DOHH2 (cell line): ENCODE data around the gene RPL13A.

ENCODE experiments used
- H3F3A ChIP-seq: fragments of 200-600 bp; sonication (generic), shearing (Covaris generic); 2 replicates; pipeline ENCODE4 v1.6.0; 2016; ENCODE audit warnings: antibody characterized with exemption, mild to moderate bottlenecking; ENCODE audit not compliant: control insufficient read depth, insufficient read depth
- H3K27ac ChIP-seq: fragments of 200-600 bp; sonication (generic); 2 replicates; pipeline ENCODE4 v1.5.1; 2014; ENCODE audit warnings: low read depth, mild to moderate bottlenecking, low read length, moderate library complexity
- H3K27me3 ChIP-seq: fragments of 200-600 bp; sonication (generic); 2 replicates; pipeline ENCODE4 v1.6.1; 2014; ENCODE audit warnings: mild to moderate bottlenecking, low read length, mixed read lengths; ENCODE audit not compliant: control insufficient read depth
- H3K36me3 ChIP-seq: fragments of 200-600 bp; sonication (generic); 2 replicates; pipeline ENCODE4 v1.6.1; 2014; ENCODE audit warnings: mild to moderate bottlenecking, low read length, moderate library complexity, mixed read lengths; ENCODE audit not compliant: control insufficient read depth
- H3K4me1 ChIP-seq: fragments of 200-600 bp; sonication (generic); 2 replicates; pipeline ENCODE4 v1.6.1; 2014; ENCODE audit warnings: mild to moderate bottlenecking, low read length, mixed read lengths; ENCODE audit not compliant: control insufficient read depth
- H3K4me2 ChIP-seq: fragments of 200-600 bp; sonication (generic); 2 replicates; pipeline ENCODE4 v1.6.0; 2014; ENCODE audit warnings: mild to moderate bottlenecking, low read length, moderate library complexity
- H3K4me3 ChIP-seq: fragments of 200-600 bp; sonication (generic); 2 replicates; pipeline ENCODE4 v1.5.1; 2014; ENCODE audit warnings: mild to moderate bottlenecking, low read length, mixed read lengths
- H3K79me2 ChIP-seq: fragments of 200-600 bp; sonication (generic); 2 replicates; pipeline ENCODE4 v1.6.1; 2014; ENCODE audit warnings: mild to moderate bottlenecking, low read length, mixed read lengths; ENCODE audit not compliant: control insufficient read depth
- H3K9me2 ChIP-seq: fragments of 200-600 bp; sonication (generic); replicated peaks from 2 replicates; pipeline ENCODE4 v1.6.1; 2014; ENCODE audit warnings: mild to moderate bottlenecking, low read length, mixed read lengths; ENCODE audit not compliant: control insufficient read depth
- H3K9me3 ChIP-seq: fragments of 200-600 bp; sonication (generic); 2 replicates; pipeline ENCODE4 v1.6.1; 2014; ENCODE audit warnings: antibody characterized with exemption, low read length, mixed read lengths; ENCODE audit not compliant: control insufficient read depth, insufficient read depth
- H4K20me1 ChIP-seq: fragments of 200-600 bp; sonication (generic); 2 replicates; pipeline ENCODE4 v1.6.0; 2014; ENCODE audit warnings: low read depth, mild to moderate bottlenecking, antibody characterized with exemption, low read length, moderate library complexity; ENCODE audit not compliant: control insufficient read depth, insufficient read depth
- CTCF ChIP-seq: fragments of 200-600 bp; sonication (generic); IDR thresholded peaks from one replicate; pipeline ENCODE4 v1.5.1; 2014; ENCODE audit warnings: antibody characterized with exemption, mild to moderate bottlenecking, low read depth, low read length; ENCODE audit not compliant: poor library complexity, severe bottlenecking
- EZH2phosphoT487 ChIP-seq: fragments of 200-600 bp; sonication (generic); IDR thresholded peaks from 2 replicates; pipeline ENCODE4 v1.6.1; 2017; ENCODE audit warnings: borderline replicate concordance, mild to moderate bottlenecking, antibody characterized with exemption, low read length, moderate library complexity, mixed read lengths

The RPL13A gene

DNA sequence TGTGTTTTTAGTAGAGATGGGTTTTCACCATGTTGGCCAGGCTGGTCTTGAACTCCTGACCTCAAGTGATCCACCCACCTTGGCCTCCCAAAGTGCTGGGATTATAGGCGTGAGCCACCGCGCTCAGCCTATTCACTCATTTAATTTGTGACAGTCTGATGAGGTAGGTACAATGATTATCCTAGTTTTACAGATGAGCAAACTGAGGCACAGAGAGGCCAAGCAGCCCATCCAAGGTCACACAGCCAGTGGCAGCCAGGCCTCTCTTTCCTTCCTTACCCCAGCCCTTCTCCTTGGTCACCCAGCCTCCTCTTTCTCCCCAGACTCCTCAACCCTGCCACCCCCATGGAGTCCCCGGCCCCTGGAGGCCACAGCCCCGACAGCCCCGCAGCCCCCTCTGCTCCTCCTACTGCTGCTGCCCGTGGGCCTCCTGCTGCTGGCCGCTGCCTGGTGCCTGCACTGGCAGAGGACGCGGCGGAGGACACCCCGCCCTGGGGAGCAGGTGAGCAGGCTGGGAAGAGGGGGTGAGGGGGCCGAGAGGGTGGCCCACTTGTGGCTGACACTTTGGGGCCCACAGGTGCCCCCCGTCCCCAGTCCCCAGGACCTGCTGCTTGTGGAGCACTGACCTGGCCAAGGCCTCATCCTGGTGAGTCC lies 7.3 kb upstream of the RPL13A start:
- Histone ChIP-seq H3K4me3 (no peak overlapping the region), H3F3A (no peaks in the 10 kb centered on the region), H3K79me2 (no peaks in the 10 kb centered on the region), H4K20me1 (no peaks in the 10 kb centered on the region), H3K9me2 (no peaks in the 10 kb centered on the region), H3K36me3 (no peaks in the 10 kb centered on the region), H3K4me1 (peaks cover 3% of the 10 kb centered on the region; the same call in 1 of the 2 replicates), H3K9me3 (no peaks in the 10 kb centered on the region), H3K27ac (no peak overlapping the region), H3K4me2 (no peak overlapping the region), H3K27me3 (no peaks in the 10 kb centered on the region)
- TF ChIP-seq CTCF (no peak), EZH2phosphoT487 (no peak)

GRCh38 chr19:49481020-49481683 lies 6.3 kb upstream of the RPL13A start:
- Histone ChIP-seq H3K4me3 (no peak overlapping the region), H3K27ac (no peak overlapping the region), H4K20me1 (no peaks in the 10 kb centered on the region), H3K36me3 (no peaks in the 10 kb centered on the region), H3K9me2 (no peaks in the 10 kb centered on the region), H3K79me2 (no peaks in the 10 kb centered on the region), H3F3A (no peaks in the 10 kb centered on the region), H3K27me3 (no peaks in the 10 kb centered on the region), H3K9me3 (no peaks in the 10 kb centered on the region), H3K4me2 (no peak overlapping the region), H3K4me1 (0 out of 2 replicates have a peak, but pooled peaks cover under 1% of the 10 kb centered on the region)
- TF ChIP-seq EZH2phosphoT487 (no peak), CTCF (no peak)

DNA sequence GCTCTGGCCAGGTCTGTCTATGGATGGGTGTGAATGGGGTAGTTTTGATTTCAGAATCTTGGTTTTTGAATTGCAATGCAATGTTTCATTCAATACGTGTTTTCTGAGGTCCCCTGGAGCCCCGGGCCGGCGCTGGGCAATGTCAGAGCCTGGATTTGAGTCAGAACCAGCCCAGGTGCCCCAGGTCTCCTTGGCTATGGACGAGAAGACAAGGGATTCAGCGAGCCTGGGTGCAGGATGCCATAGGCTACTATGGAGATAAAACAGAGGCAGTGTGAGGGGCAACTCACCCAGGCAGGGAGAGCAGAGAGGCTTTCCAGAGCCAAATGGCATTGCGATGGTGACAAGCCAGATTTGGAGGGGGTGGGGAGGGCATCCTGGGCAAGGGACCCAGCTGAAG lies 1.2 kb upstream of the RPL13A start:
- Histone ChIP-seq H3K27ac (no peak overlapping the region), H3K4me2 (peak overlapping the region; percentile 60; the same call in 1 of the 2 replicates)

More for the DNA sequence above, 1.2 kb upstream of the RPL13A start:
- Histone ChIP-seq H3K79me2 (peaks cover 37% of the 10 kb centered on the region), H3K9me2 (no peaks in the 10 kb centered on the region), H3K4me3 (peak overlapping the region; percentile 60; the same call in 1 of the 2 replicates), H4K20me1 (peaks cover 27% of the 10 kb centered on the region), H3K4me1 (peaks cover 33% of the 10 kb centered on the region), H3K36me3 (peaks cover 39% of the 10 kb centered on the region), H3F3A (peaks cover 38% of the 10 kb centered on the region), H3K27me3 (no peaks in the 10 kb centered on the region), H3K9me3 (no peaks in the 10 kb centered on the region)
- TF ChIP-seq EZH2phosphoT487 = no peak
- no peak for TF ChIP-seq CTCF
